HG02763 (cell line): ENCODE data around the gene MAPK14.
A peak's percentile ranks its signal among the peaks of the same experiment; 100 is the strongest.
"Not testable (repeated sequence)": the region's sequence is repeated elsewhere in the genome, so short reads cannot be mapped to it uniquely, and the experiment has no call there.

ENCODE experiments used
- ATAC-seq: cut with Tn5 transposase; IDR thresholded peaks from one replicate; pipeline ENCODE4 v1.9.1; 2021; ENCODE audit warnings: mild to moderate bottlenecking, moderate library complexity; ENCODE audit not compliant: unreplicated experiment

MAPK14 gene

GRCh38 chr6:36067374-36068011 is 39.9 kb downstream of the MAPK14 start:
- no peak for ATAC-seq

- ATAC-seq: no peak
These were observed 40.4 kb downstream of the MAPK14 start for GRCh38 chr6:36068012-36068392.

GRCh38 chr6:36068586-36068985 is 41.0 kb downstream of the MAPK14 start:
- no peak for ATAC-seq

- ATAC-seq: no peak
These were observed 42.0 kb downstream of the MAPK14 start for GRCh38 chr6:36069573-36069972.

DNA sequence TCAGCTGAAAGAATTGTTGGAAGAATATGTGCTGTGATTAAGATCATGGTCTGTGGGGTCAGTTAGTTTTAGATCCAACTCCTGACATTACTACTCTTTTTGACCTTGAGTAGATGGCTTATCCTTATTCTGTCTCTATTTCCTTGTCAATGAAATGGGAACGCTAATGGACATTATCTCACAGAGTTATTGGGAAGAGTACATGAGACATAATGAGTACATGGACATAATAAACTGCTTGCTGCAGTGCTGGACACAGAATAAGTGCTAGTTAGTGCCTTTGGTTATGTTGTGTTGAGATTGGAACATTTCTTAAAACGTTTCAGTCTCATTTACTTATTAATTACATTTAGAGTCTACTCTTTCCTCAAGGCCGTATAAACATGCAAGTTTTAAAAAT is 42.6 kb downstream of the MAPK14 start:
- no peak for ATAC-seq

DNA sequence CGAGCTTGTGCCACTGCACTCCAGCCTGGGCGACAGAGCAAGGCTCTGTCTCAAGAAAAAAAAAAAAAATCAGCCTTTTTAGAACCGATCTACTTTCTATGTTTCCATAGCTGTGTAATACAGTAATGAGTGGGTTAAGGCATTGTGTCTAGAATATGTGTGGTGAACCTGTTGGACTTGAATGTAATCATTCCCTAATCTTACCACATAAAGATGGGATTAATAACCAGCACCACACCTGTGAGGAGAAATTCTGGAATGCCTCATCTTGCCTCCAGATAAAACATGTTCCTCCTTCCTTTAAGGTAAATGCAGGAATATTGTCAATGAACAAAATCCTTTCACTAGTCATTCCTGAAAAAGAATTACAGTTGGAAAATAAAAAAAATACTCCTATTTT is 43.7 kb downstream of the MAPK14 start:
- ATAC-seq: no peak

GRCh38 chr6:36071714-36072113 is 44.1 kb downstream of the MAPK14 start:
- ATAC-seq: no peak

DNA sequence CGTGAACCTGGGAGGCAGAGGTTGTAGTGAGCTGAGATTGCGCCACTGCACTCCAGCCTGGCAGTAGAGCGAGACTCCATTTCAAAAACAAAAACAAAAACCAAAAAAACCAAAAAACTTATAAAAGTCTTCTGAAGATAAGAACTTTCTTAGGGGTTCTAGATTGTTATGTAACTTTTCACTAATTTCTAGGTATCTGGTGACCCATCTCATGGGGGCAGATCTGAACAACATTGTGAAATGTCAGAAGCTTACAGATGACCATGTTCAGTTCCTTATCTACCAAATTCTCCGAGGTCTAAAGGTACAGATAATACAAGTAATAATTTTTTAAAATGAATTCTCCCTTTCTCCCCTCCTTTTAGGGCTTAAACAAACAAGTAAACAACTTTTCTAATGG is 45.1 kb downstream of the MAPK14 start:
- ATAC-seq: no peak

GRCh38 chr6:36073587-36073986 is 46.0 kb downstream of the MAPK14 start:
- no peak for ATAC-seq

DNA sequence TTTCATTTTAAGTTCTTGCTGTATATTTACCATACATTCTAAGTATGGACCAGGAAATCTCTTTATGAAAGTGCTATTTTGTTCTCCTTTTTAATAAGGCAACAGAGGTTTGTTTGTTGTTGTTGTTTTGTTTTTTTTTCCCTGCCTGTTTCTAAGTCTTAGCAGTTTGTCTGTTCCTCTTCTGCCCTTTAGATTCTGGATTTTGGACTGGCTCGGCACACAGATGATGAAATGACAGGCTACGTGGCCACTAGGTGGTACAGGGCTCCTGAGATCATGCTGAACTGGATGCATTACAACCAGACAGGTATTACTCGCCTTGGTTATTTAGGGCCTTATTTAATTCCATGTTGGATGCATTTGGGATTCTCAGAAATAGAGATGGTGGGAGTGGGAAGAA is 48.0 kb downstream of the MAPK14 start:
- no peak for ATAC-seq

- ATAC-seq: no peak
These were observed 48.8 kb downstream of the MAPK14 start for GRCh38 chr6:36076178-36077063.

GRCh38 chr6:36078159-36078558 is 50.6 kb downstream of the MAPK14 start:
- ATAC-seq: no peak

- no peak for ATAC-seq
These were observed 52.0 kb downstream of the MAPK14 start for GRCh38 chr6:36079601-36080000.

GRCh38 chr6:36082318-36082717 is 54.7 kb downstream of the MAPK14 start:
- ATAC-seq: no peak

DNA sequence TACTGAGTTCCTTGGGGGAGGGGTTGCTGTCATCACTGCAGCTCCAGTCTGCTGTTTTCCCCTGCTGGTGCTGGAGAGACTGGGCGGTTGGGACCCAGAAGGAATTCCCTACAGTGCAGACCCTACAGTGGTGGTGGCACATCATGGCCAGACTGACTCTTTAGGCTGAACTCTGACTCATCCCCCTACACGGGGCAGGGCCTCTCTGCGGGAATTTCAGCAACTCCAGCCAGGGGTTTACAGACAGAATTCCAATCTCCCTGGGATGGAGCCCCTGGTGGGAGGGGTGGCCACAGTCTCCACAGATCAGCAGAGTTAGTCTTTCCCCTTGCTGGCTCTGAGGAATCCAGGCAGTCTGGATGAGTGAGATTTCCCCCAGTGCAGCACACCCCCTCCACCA is 55.8 kb downstream of the MAPK14 start:
- no peak for ATAC-seq

DNA sequence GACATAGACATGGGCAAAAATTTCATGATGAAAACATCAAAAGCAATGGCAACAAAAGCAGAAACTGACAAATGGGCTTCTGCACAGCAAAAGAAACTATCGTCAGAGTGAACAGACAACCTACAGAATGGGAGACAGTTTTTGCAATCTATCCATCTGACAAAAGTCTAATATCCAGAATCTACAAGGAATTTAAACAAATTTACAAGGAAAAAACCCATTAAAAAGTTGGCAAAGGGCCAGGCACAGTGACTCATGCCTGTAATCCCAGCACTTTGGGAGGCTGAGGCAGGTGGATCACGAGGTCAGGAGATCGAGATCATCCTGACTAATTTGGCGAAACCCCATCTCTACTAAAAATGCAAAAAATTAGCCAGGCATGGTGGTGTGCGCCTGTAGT is 60.6 kb downstream of the MAPK14 start:
- not testable (repeated sequence) for ATAC-seq

- no peak for ATAC-seq
These were observed 61.4 kb downstream of the MAPK14 start for GRCh38 chr6:36089048-36089447.

DNA sequence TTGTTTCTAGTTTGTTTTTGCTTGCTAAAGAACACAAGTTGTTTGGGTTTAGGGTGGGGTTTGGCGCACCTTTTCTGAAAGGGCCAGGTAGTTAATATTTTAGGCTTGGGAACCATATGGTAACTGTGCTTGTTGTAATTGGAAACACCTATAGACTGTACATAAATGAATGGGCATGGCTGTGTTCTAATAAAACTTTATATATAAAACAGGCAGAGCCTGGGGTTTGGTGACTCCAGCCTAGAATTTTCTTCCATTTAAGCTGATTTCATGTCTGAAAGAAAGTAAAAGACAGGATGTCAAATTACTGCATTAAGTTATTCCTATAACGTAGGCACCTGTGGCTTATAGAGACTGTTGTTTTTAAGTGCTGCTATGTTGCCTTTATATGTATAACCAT is 66.6 kb downstream of the MAPK14 start:
- ATAC-seq: no peak

DNA sequence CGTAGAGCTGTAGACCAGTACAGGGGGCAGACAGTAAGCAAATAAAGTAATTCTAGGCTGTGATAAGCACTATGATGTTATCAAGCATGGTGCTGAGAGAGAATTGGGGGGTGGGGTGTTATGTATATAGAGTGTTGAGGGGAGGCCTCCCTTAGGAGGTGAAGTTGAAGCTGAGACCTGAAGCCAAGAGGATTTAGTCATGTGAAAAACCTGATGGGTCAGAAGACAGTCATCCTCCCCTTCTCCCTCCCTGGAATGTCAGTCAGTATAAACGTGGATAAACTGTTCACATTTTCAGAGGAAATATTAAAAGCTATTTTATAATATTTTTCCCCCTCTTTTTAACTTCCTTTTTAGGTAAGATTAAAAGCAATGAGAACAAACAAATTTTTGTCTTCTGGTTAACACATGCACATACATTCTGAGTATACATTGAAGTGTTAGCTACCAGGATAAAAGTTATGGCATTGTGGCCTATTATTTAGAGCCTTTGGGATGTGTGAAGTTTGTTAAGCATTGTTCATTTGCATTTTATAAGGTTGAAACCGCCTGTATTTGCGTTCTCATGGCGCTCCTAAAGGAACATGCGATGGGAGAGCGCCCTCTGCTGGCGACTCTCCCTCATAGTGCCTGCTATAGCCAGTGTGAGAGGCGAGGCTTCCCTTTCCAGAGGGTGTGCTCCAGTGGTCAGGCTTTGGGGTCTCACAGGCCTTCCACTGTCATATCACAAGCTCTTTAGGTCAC is 67.3 kb downstream of the MAPK14 start:
- peak; percentile 62 for ATAC-seq

GRCh38 chr6:36095497-36096391 is 68.1 kb downstream of the MAPK14 start:
- no peak for ATAC-seq
